ENCODE data around the gene MMP25. TPM values are rescaled to one million over a fixed set of nuclear protein-coding genes. Genes with fewer than 3 reads are reported as not detected.

Gene MMP25
- 12.8 TPM for total RNA-seq
- long read RNA-seq, partial matches to known transcripts, result 1 of 3 reads
- long read RNA-seq, other reads (novel, unspliced or antisense), result 2 of 3 reads

- no peak for TF ChIP-seq CTCF (IDR thresholded peaks at IDR 0.05)
- intact Hi-C loops (cut with DNase I), result no loop called here
- Histone ChIP-seq H3K4me1 (peaks cover 12% of the 10 kb centered on the region), H3K27ac (peak within 1 kb of the TSS; percentile 42), H3K27me3 (peaks cover 78% of the 10 kb centered on the region), H3K36me3 (no peaks in the 10 kb centered on the region), H3K4me3 (peak within 1 kb of the TSS; percentile 53), H3K9me3 (no peaks in the 10 kb centered on the region)
- DNase-seq, result peak; percentile 75
- peak; percentile 68 for ATAC-seq
These were observed at the start of gene MMP25 for GRCh38 chr16:3045758-3046640. Gene MMP25, plus strand, starts transcription at chr16:3046561. Its CDS starts 357 bp downstream, at chr16:3046918.

- DNase-seq (no peak), ATAC-seq (no peak)
- no peak overlapping the region for H3K27ac ChIP-seq
- H3K4me3 ChIP-seq, result no peak overlapping the region
- no peaks in the 10 kb centered on the region for H3K4me1 ChIP-seq
- TF ChIP-seq CTCF (IDR thresholded peaks at IDR 0.05), result no peak
- H3K9me3 ChIP-seq, result no peaks in the 10 kb centered on the region
- intact Hi-C loops (cut with DNase I), result no loop called here
- no peaks in the 10 kb centered on the region for H3K36me3 ChIP-seq
- peaks cover 2% of the 10 kb centered on the region for H3K27me3 ChIP-seq
These were observed 46.4 kb upstream of the MMP25 start for GRCh38 chr16:2999929-3000328.

GRCh38 chr16:3000540-3000939 is 45.8 kb upstream of the MMP25 start:
- no peak for DNase-seq
- Histone ChIP-seq H3K27me3 (peaks cover 6% of the 10 kb centered on the region), H3K4me1 (no peaks in the 10 kb centered on the region), H3K36me3 (no peaks in the 10 kb centered on the region), H3K9me3 (no peaks in the 10 kb centered on the region), H3K4me3 (no peak overlapping the region), H3K27ac (no peak overlapping the region)
- no peak for TF ChIP-seq CTCF (IDR thresholded peaks at IDR 0.05)
- no peak for ATAC-seq
- intact Hi-C loops (cut with DNase I), result no loop called here

- Histone ChIP-seq H3K4me3 (no peak overlapping the region), H3K9me3 (no peaks in the 10 kb centered on the region), H3K27me3 (peaks cover 13% of the 10 kb centered on the region), H3K4me1 (no peaks in the 10 kb centered on the region), H3K36me3 (no peaks in the 10 kb centered on the region), H3K27ac (no peak overlapping the region)
- ATAC-seq (no peak), DNase-seq (no peak)
- intact Hi-C loops (cut with DNase I), result no loop called here
- TF ChIP-seq CTCF (IDR thresholded peaks at IDR 0.05), result no peak
These were observed 45.0 kb upstream of the MMP25 start for GRCh38 chr16:3001316-3001715.

GRCh38 chr16:3003582-3004270 is 42.6 kb upstream of the MMP25 start:
- Histone ChIP-seq H3K4me3 (no peak overlapping the region), H3K27ac (no peak overlapping the region), H3K27me3 (peaks cover 13% of the 10 kb centered on the region), H3K36me3 (no peaks in the 10 kb centered on the region), H3K9me3 (no peaks in the 10 kb centered on the region), H3K4me1 (peaks cover 18% of the 10 kb centered on the region)
- DNase-seq (peak; percentile 98), ATAC-seq (peak; percentile 97)
- TF ChIP-seq CTCF (IDR thresholded peaks at IDR 0.05), result peak; percentile 56
- intact Hi-C loops (cut with DNase I), result no loop called here
